Loucy (cell line): ENCODE measurements around the gene PLPP7.

Source experiments
- CTCF ChIP-seq: fragments of 200-600 bp; sonication (generic); conservative IDR thresholded peaks from 2 replicates; pipeline ENCODE4 v1.5.1; 2014; ENCODE audit warnings: mild to moderate bottlenecking, antibody characterized with exemption, low read length
- EZH2phosphoT487 ChIP-seq: fragments of 200-600 bp; IDR thresholded peaks from 2 replicates; pipeline ENCODE4 v1.6.1; 2018; ENCODE audit warnings: antibody characterized with exemption, mild to moderate bottlenecking, moderate library complexity, borderline replicate concordance

GRCh38 chr9:131252120-131252519 is 37.4 kb upstream of the PLPP7 start:
- no peak for TF ChIP-seq CTCF
- no peak for TF ChIP-seq EZH2phosphoT487
